H9 (cell line): ENCODE measurements around the gene TSSK6. TPM values are rescaled to one million over a fixed set of nuclear protein-coding genes. Genes with fewer than 3 reads are reported as not detected.
A peak's percentile ranks its signal among the peaks of the same experiment; 100 is the strongest.

Experiments
- DNase-seq: peaks from one replicate; pipeline ENCODE4 v3.0.0-alpha.2; 2017
- H2AFZ ChIP-seq: one replicate; pipeline ENCODE4 v1.6.1; 2013; ENCODE audit warnings: mild to moderate bottlenecking, low read length, control low read depth, moderate library complexity
- H2AK5ac ChIP-seq: 2 replicates; pipeline ENCODE4 v1.6.1; 2013; ENCODE audit warnings: low read length, control low read depth, mixed read lengths; ENCODE audit not compliant: insufficient read length
- H2BK120ac ChIP-seq: one replicate; pipeline ENCODE4 v1.6.1; 2013; ENCODE audit warnings: low read depth, mild to moderate bottlenecking, low read length, control low read depth, inconsistent platforms; ENCODE audit not compliant: poor library complexity, severe bottlenecking
- H2BK12ac ChIP-seq: 2 replicates; pipeline ENCODE4 v1.6.1; 2013; ENCODE audit warnings: low read length, control low read depth, mixed read lengths, low read depth; ENCODE audit not compliant: insufficient read length
- H2BK15ac ChIP-seq: 2 replicates; pipeline ENCODE4 v1.6.1; 2013; ENCODE audit warnings: low read depth, low read length, control low read depth
- H2BK20ac ChIP-seq: one replicate; pipeline ENCODE4 v1.6.1; 2013; ENCODE audit warnings: low read depth, mild to moderate bottlenecking, low read length, control low read depth, inconsistent platforms; ENCODE audit not compliant: poor library complexity, severe bottlenecking
- H2BK5ac ChIP-seq: 2 replicates; pipeline ENCODE4 v1.6.1; 2013; ENCODE audit warnings: low read length, control low read depth, mixed read lengths; ENCODE audit not compliant: insufficient read length
- H3K14ac ChIP-seq: 2 replicates; pipeline ENCODE4 v1.6.1; 2013; ENCODE audit warnings: low read length, control low read depth; ENCODE audit not compliant: insufficient read depth
- H3K18ac ChIP-seq: 2 replicates; pipeline ENCODE4 v1.6.1; 2013; ENCODE audit warnings: low read depth, mild to moderate bottlenecking, mixed read lengths, low read length, control low read depth; ENCODE audit not compliant: insufficient read length
- H3K23ac ChIP-seq: 2 replicates; pipeline ENCODE4 v1.6.1; 2013; ENCODE audit warnings: low read length, control low read depth, mixed read lengths, low read depth; ENCODE audit not compliant: insufficient read length
- H3K23me2 ChIP-seq: 2 replicates; pipeline ENCODE4 v1.6.1; 2013; ENCODE audit warnings: low read depth, mild to moderate bottlenecking, mixed read lengths, low read length, control low read depth; ENCODE audit not compliant: insufficient read length, poor library complexity, severe bottlenecking
- H3K27ac ChIP-seq: 2 replicates; pipeline ENCODE4 v1.5.1; 2013; ENCODE audit warnings: low read length, control low read depth, mixed read lengths, low read depth; ENCODE audit not compliant: insufficient read length
- H3K27me3 ChIP-seq: 2 replicates; pipeline ENCODE4 v1.6.1; 2013; ENCODE audit warnings: low read length, control low read depth, inconsistent platforms; ENCODE audit not compliant: insufficient read depth
- H3K4ac ChIP-seq: 2 replicates; pipeline ENCODE4 v1.6.1; 2013; ENCODE audit warnings: low read depth, mild to moderate bottlenecking, control low read depth, inconsistent platforms, low read length, moderate library complexity
- H3K4me1 ChIP-seq: 2 replicates; pipeline ENCODE4 v1.6.1; 2013; ENCODE audit warnings: low read length, control low read depth, inconsistent platforms; ENCODE audit not compliant: insufficient read depth
- H3K4me2 ChIP-seq: 2 replicates; pipeline ENCODE4 v1.6.1; 2013; ENCODE audit warnings: low read length, control low read depth, mixed read lengths; ENCODE audit not compliant: insufficient read length, insufficient read depth
- H3K56ac ChIP-seq: 2 replicates; pipeline ENCODE4 v1.6.1; 2013; ENCODE audit warnings: low read depth, mild to moderate bottlenecking, mixed read lengths, low read length, control low read depth; ENCODE audit not compliant: insufficient read length
- H3K79me1 ChIP-seq: 2 replicates; pipeline ENCODE4 v1.6.1; 2013; ENCODE audit warnings: low read depth, mild to moderate bottlenecking, moderate library complexity, low read length, control low read depth, inconsistent platforms; ENCODE audit not compliant: insufficient read depth, poor library complexity, severe bottlenecking
- H3K79me2 ChIP-seq: 2 replicates; pipeline ENCODE4 v1.6.1; 2013; ENCODE audit warnings: low read length, control low read depth, inconsistent platforms; ENCODE audit not compliant: insufficient read depth
- H3K9ac ChIP-seq: 2 replicates; pipeline ENCODE4 v1.6.1; 2013; ENCODE audit warnings: low read length, control low read depth, mixed read lengths; ENCODE audit not compliant: insufficient read length; ENCODE audit errors: extremely low read depth
- H3K9me3 ChIP-seq: one replicate; pipeline ENCODE4 v1.6.1; 2013; ENCODE audit warnings: low read depth, low read length, inconsistent platforms; ENCODE audit not compliant: control insufficient read depth
- H3T11ph ChIP-seq: one replicate; pipeline ENCODE4 v1.6.1; 2013; ENCODE audit warnings: mild to moderate bottlenecking, low read length, control low read depth, inconsistent platforms
- H4K20me1 ChIP-seq: one replicate; pipeline ENCODE4 v1.6.1; 2013; ENCODE audit not compliant: control insufficient read depth, insufficient read length, insufficient read depth
- H4K5ac ChIP-seq: 2 replicates; pipeline ENCODE4 v1.6.1; 2013; ENCODE audit warnings: low read depth, mild to moderate bottlenecking, mixed read lengths, low read length, control low read depth; ENCODE audit not compliant: insufficient read length
- H4K8ac ChIP-seq: replicated peaks from 2 replicates; pipeline ENCODE4 v1.6.1; 2013; ENCODE audit warnings: low read length, control low read depth, mixed read lengths, low read depth; ENCODE audit not compliant: insufficient read length
- H4K91ac ChIP-seq: 2 replicates; pipeline ENCODE4 v1.6.1; 2013; ENCODE audit warnings: low read depth, mild to moderate bottlenecking, moderate library complexity, mixed read lengths, low read length, control low read depth; ENCODE audit not compliant: insufficient read length
- H3K27ac Mint-ChIP-seq, 3 experiments: 2 replicates in 2 of 3; 3 replicates in 1 of 3; pipeline ENCODE4 v1.8.0; 2020 to 2021; ENCODE audit warnings: mixed read lengths in 3 of 3, mild to moderate bottlenecking in 1 of 3, moderate library complexity in 1 of 3
- H3K27me3 Mint-ChIP-seq: 2 replicates; pipeline ENCODE4 v1.8.0; 2021; ENCODE audit warnings: low read depth, mild to moderate bottlenecking, moderate library complexity, mixed read lengths
- H3K36me3 Mint-ChIP-seq, 3 experiments: 2 replicates in 2 of 3; 3 replicates in 1 of 3; pipeline ENCODE4 v1.8.0; 2020 to 2021; ENCODE audit warnings: low read depth in 3 of 3, mixed read lengths in 3 of 3; ENCODE audit not compliant: insufficient read depth in 1 of 3
- H3K4me1 Mint-ChIP-seq, 2 experiments: 2 replicates each; pipeline ENCODE4 v1.8.0; 2020; ENCODE audit warnings: mixed read lengths in 2 of 2
- H3K4me3 Mint-ChIP-seq, 2 experiments: 2 replicates in 1 of 2; 3 replicates in 1 of 2; pipeline ENCODE4 v1.8.0; 2020 to 2021; ENCODE audit warnings: mild to moderate bottlenecking in 2 of 2, mixed read lengths in 2 of 2, moderate library complexity in 1 of 2
- H3K9me3 Mint-ChIP-seq, 2 experiments: 2 replicates in 1 of 2; 3 replicates in 1 of 2; pipeline ENCODE4 v1.8.0; 2020; ENCODE audit warnings: mild to moderate bottlenecking in 2 of 2, mixed read lengths in 2 of 2, moderate library complexity in 1 of 2
- WGBS: extraction: QIAGEN DNeasy Blood & Tissue Kit; methylation state at CpG from one replicate; pipeline ENCODE4 v1.1.7; 2013; ENCODE audit warnings: missing lambda C conversion rate, low lambda C conversion rate, mixed read lengths; ENCODE audit not compliant: insufficient read length; ENCODE audit errors: extremely low coverage; 5-methylcytosine and 5-hydroxymethylcytosine counted together
- total RNA-seq: library from RNA; stranded (reverse); gene quantifications from 2 replicates; pipeline ENCODE4 v1.2.1, GENCODE V29; 2021
- TF ChIP-seq, protein P1 (sequence below): fragments of 200-600 bp; sonication (generic); conservative IDR thresholded peaks from 3 replicates; pipeline ENCODE4 v1.8.0; 2021; ENCODE audit warnings: antibody characterized with exemption, mild to moderate bottlenecking

TSSK6 gene
- total RNA-seq, 1 experiment from 2014 or later: 2.6 TPM

- Histone ChIP-seq H3K79me1 (no peaks in the 10 kb centered on the region), H4K5ac (no peak overlapping the region), H3K27ac (no peak overlapping the region), H3K23me2 (no peaks in the 10 kb centered on the region), H3K9ac (no peak overlapping the region), H3K9me3 (no peaks in the 10 kb centered on the region), H3K4ac (no peak overlapping the region), H2BK20ac (no peak overlapping the region), H2BK15ac (no peak overlapping the region), H3K18ac (no peak overlapping the region), H3K4me2 (no peak overlapping the region), H2AFZ (no peak overlapping the region), H3K27me3 (no peaks in the 10 kb centered on the region), H2BK12ac (no peak overlapping the region), H3K23ac (no peak overlapping the region), H3K4me1 (no peaks in the 10 kb centered on the region), H2BK120ac (no peak overlapping the region), H3K56ac (no peak overlapping the region), H4K91ac (no peak overlapping the region), H4K8ac (no peak overlapping the region), H2AK5ac (no peak overlapping the region), H4K20me1 (no peaks in the 10 kb centered on the region), H3K14ac (no peak overlapping the region), H2BK5ac (no peak overlapping the region), H3K79me2 (no peaks in the 10 kb centered on the region), H3T11ph (no peak overlapping the region)
- WGBS: no CpG with 5 or more reads among the region's 18 CpGs
- Mint-ChIP-seq H3K4me3 (no peak overlapping the region), H3K36me3 (peaks cover 48 to 92% (median 84%) of the 10 kb centered on the region in 3 experiments), H3K9me3 (no peaks in the 10 kb centered on the region), H3K27me3 (no peaks in the 10 kb centered on the region; the same call in 1 of the 2 replicates), H3K4me1 (no peaks in the 10 kb centered on the region), H3K27ac (peak overlapping the region in 1 of 3 experiments; percentile 51; a peak in 2 of 7 replicates)
- no peak for DNase-seq
- TF ChIP-seq, protein P1, sequence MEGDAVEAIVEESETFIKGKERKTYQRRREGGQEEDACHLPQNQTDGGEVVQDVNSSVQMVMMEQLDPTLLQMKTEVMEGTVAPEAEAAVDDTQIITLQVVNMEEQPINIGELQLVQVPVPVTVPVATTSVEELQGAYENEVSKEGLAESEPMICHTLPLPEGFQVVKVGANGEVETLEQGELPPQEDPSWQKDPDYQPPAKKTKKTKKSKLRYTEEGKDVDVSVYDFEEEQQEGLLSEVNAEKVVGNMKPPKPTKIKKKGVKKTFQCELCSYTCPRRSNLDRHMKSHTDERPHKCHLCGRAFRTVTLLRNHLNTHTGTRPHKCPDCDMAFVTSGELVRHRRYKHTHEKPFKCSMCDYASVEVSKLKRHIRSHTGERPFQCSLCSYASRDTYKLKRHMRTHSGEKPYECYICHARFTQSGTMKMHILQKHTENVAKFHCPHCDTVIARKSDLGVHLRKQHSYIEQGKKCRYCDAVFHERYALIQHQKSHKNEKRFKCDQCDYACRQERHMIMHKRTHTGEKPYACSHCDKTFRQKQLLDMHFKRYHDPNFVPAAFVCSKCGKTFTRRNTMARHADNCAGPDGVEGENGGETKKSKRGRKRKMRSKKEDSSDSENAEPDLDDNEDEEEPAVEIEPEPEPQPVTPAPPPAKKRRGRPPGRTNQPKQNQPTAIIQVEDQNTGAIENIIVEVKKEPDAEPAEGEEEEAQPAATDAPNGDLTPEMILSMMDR: no peak
These were observed 15.9 kb downstream of the TSSK6 start for GRCh38 chr19:19499272-19499995.
